ENCODE data around the gene FZD10.

The FZD10 gene

GRCh38 chr12:130132831-130133511, 29.3 kb upstream of the FZD10 start:
- H3K27ac ChIP-seq = no peak overlapping the region
- no peaks in the 10 kb centered on the region for H3K27me3 ChIP-seq (ENCODE audit: insufficient read depth, low read depth)
- H3K4me1 ChIP-seq (ENCODE audit: low read depth, poor library complexity, severe bottlenecking) = no peaks in the 10 kb centered on the region

GRCh38 chr12:130133851-130134562, 28.3 kb upstream of the FZD10 start:
- TF ChIP-seq CTCF (conservative IDR thresholded peaks at IDR 0.05; ENCODE audit: low read depth, low read length) = no peak
- Histone ChIP-seq H3K27ac (no peak overlapping the region), H3K27me3 (ENCODE audit: insufficient read depth, low read depth) (no peaks in the 10 kb centered on the region), H2AFZ (ENCODE audit: low read depth) (no peak overlapping the region), H3K4me3 (IDR thresholded peaks at IDR 0.05; ENCODE audit: insufficient read depth, low read depth, low read length) (no peak overlapping the region), H3K9ac (no peak overlapping the region), H3K4me1 (ENCODE audit: low read depth, poor library complexity, severe bottlenecking) (no peaks in the 10 kb centered on the region), H3K36me3 (ENCODE audit: insufficient read depth) (no peaks in the 10 kb centered on the region), H4K20me1 (ENCODE audit: insufficient read depth) (no peaks in the 10 kb centered on the region), H3K4me2 (no peak overlapping the region), H3K79me2 (ENCODE audit: insufficient read depth, low read depth) (no peaks in the 10 kb centered on the region)

More at GRCh38 chr12:130132831-130133511, 29.3 kb upstream of the FZD10 start:
- Histone ChIP-seq H3K36me3 (ENCODE audit: insufficient read depth) (no peaks in the 10 kb centered on the region), H3K4me2 (no peak overlapping the region), H2AFZ (ENCODE audit: low read depth) (no peak overlapping the region), H3K79me2 (ENCODE audit: insufficient read depth, low read depth) (no peaks in the 10 kb centered on the region), H4K20me1 (ENCODE audit: insufficient read depth) (no peaks in the 10 kb centered on the region), H3K9ac (no peak overlapping the region), H3K4me3 (IDR thresholded peaks at IDR 0.05; ENCODE audit: insufficient read depth, low read depth, low read length) (no peak overlapping the region)
- TF ChIP-seq CTCF (conservative IDR thresholded peaks at IDR 0.05; ENCODE audit: low read depth, low read length) = no peak

- H2AFZ ChIP-seq (ENCODE audit: low read depth) = no peak overlapping the region
- no peak overlapping the region for H3K4me3 ChIP-seq (IDR thresholded peaks at IDR 0.05; ENCODE audit: insufficient read depth, low read depth, low read length)
- H3K4me1 ChIP-seq (ENCODE audit: low read depth, poor library complexity, severe bottlenecking) = no peaks in the 10 kb centered on the region
- no peaks in the 10 kb centered on the region for H3K36me3 ChIP-seq (ENCODE audit: insufficient read depth)
- H4K20me1 ChIP-seq (ENCODE audit: insufficient read depth) = no peaks in the 10 kb centered on the region
- H3K27me3 ChIP-seq (ENCODE audit: insufficient read depth, low read depth) = no peaks in the 10 kb centered on the region
- no peak overlapping the region for H3K27ac ChIP-seq
- no peaks in the 10 kb centered on the region for H3K79me2 ChIP-seq (ENCODE audit: insufficient read depth, low read depth)
- no peak overlapping the region for H3K4me2 ChIP-seq
- no peak overlapping the region for H3K9ac ChIP-seq
- no peak for TF ChIP-seq CTCF (conservative IDR thresholded peaks at IDR 0.05; ENCODE audit: low read depth, low read length)
Measured at GRCh38 chr12:130134563-130134915, 27.7 kb upstream of the FZD10 start.

- H3K4me2 ChIP-seq = no peak overlapping the region
- no peaks in the 10 kb centered on the region for H4K20me1 ChIP-seq (ENCODE audit: insufficient read depth)
- H2AFZ ChIP-seq (ENCODE audit: low read depth) = no peak overlapping the region
- H3K27ac ChIP-seq = no peak overlapping the region
- H3K4me3 ChIP-seq (IDR thresholded peaks at IDR 0.05; ENCODE audit: insufficient read depth, low read depth, low read length) = no peak overlapping the region
- H3K4me1 ChIP-seq (ENCODE audit: low read depth, poor library complexity, severe bottlenecking) = no peaks in the 10 kb centered on the region
- no peaks in the 10 kb centered on the region for H3K36me3 ChIP-seq (ENCODE audit: insufficient read depth)
- H3K27me3 ChIP-seq (ENCODE audit: insufficient read depth, low read depth) = no peaks in the 10 kb centered on the region
- H3K9ac ChIP-seq = no peak overlapping the region
- no peak for TF ChIP-seq CTCF (conservative IDR thresholded peaks at IDR 0.05; ENCODE audit: low read depth, low read length)
- H3K79me2 ChIP-seq (ENCODE audit: insufficient read depth, low read depth) = no peaks in the 10 kb centered on the region
Measured at GRCh38 chr12:130136509-130137039, 25.7 kb upstream of the FZD10 start.
